ENCODE data around the gene TIA1.
"Not testable (repeated sequence)": the region's sequence is repeated elsewhere in the genome, so short reads cannot be mapped to it uniquely, and the experiment has no call there.

The TIA1 gene

DNA sequence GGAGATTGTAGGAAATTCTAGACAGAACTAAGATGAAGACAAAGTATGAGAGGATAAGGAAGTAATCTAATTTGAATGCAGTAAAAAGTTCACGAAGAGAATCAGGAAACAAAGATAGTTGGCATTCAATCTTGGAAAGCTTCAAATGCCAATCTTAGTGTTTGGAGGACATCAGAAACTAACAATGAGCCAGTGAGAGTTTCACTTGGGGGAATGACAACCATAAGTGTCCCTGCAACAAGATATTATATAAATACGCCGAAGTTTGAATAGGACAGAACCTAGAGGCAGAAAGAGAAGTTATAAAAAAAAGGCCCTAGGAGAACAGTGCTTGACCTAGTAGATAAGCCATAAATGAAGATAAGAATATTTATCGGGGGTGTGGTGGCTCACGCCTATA lies 34.0 kb upstream of the TIA1 start:
- H3K9me2 ChIP-seq (replicated peaks; ENCODE audit: insufficient read depth, low read length) = no peaks in the 10 kb centered on the region
- no peak overlapping the region for H3K4me3 ChIP-seq (ENCODE audit: low read length)
- peaks cover 5% of the 10 kb centered on the region; the same call in 1 of the 2 replicates for H4K20me1 ChIP-seq (ENCODE audit: insufficient read depth, low read length)
- TF ChIP-seq EZH2phosphoT487 (IDR thresholded peaks at IDR 0.05; ENCODE audit: low read length) = no peak
- TF ChIP-seq EZH2 (optimal IDR thresholded peaks at IDR 0.05; ENCODE audit: low read depth, low read length) = no peak
- TF ChIP-seq, protein P1, sequence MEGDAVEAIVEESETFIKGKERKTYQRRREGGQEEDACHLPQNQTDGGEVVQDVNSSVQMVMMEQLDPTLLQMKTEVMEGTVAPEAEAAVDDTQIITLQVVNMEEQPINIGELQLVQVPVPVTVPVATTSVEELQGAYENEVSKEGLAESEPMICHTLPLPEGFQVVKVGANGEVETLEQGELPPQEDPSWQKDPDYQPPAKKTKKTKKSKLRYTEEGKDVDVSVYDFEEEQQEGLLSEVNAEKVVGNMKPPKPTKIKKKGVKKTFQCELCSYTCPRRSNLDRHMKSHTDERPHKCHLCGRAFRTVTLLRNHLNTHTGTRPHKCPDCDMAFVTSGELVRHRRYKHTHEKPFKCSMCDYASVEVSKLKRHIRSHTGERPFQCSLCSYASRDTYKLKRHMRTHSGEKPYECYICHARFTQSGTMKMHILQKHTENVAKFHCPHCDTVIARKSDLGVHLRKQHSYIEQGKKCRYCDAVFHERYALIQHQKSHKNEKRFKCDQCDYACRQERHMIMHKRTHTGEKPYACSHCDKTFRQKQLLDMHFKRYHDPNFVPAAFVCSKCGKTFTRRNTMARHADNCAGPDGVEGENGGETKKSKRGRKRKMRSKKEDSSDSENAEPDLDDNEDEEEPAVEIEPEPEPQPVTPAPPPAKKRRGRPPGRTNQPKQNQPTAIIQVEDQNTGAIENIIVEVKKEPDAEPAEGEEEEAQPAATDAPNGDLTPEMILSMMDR (IDR thresholded peaks at IDR 0.05; ENCODE audit: low read length) = no peak
- no peaks in the 10 kb centered on the region for H3K4me1 ChIP-seq (ENCODE audit: low read length)
- H3K79me2 ChIP-seq (ENCODE audit: low read length) = peaks cover 59% of the 10 kb centered on the region
- H3K27me3 ChIP-seq (replicated peaks; ENCODE audit: insufficient read depth, low read length) = no peaks in the 10 kb centered on the region
- peaks cover 7% of the 10 kb centered on the region; the same call in 1 of the 2 replicates for H3F3A ChIP-seq (ENCODE audit: insufficient read depth, low read length)
- no peak overlapping the region for H3K27ac ChIP-seq (ENCODE audit: low read length)
- peaks cover 30% of the 10 kb centered on the region for H3K36me3 ChIP-seq (replicated peaks; ENCODE audit: insufficient read depth, low read length)
- no peaks in the 10 kb centered on the region for H3K9me3 ChIP-seq (replicated peaks; ENCODE audit: insufficient read depth, low read length)
- no peak overlapping the region for H2AFZ ChIP-seq (ENCODE audit: low read length)
- DNase-seq = no peak
- no peak overlapping the region for H3K9ac ChIP-seq (ENCODE audit: low read length)
- no peak overlapping the region for H3K4me2 ChIP-seq (ENCODE audit: low read depth, low read length)

DNA sequence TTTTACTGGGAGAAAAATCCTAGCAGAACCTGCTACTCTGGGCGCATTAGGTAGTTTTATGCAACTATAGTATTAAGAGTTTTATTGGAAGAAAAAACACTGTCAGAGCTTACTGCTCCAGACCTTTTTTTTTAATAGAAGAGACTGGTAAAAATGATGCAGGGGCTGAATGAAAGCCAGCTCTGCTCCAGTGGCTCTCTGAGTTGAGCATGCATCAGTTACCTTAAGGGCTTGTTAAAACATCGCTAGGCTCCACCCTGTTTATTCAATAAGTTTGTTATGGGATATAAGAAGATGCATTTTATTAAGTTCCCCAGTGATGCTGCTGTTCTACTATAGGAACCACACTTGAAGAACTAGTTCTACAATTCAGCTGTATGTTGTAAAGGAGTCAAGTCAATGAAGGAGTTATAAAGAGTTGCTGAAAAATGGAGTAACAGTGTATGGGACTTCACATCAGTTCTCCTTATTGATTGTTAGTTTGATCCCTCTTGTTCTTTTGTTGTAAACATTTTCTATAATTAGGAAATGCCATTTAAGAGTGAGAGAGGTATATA lies 31.9 kb upstream of the TIA1 start:
- TF ChIP-seq EZH2phosphoT487 (IDR thresholded peaks at IDR 0.05; ENCODE audit: low read length) = no peak
- TF ChIP-seq, protein P1 (IDR thresholded peaks at IDR 0.05; ENCODE audit: low read length) = no peak
- TF ChIP-seq EZH2 (optimal IDR thresholded peaks at IDR 0.05; ENCODE audit: low read depth, low read length) = no peak
- H4K20me1 ChIP-seq (ENCODE audit: insufficient read depth, low read length) = peaks cover 5% of the 10 kb centered on the region; the same call in 1 of the 2 replicates
- no peak overlapping the region for H2AFZ ChIP-seq (ENCODE audit: low read length)
- H3F3A ChIP-seq (ENCODE audit: insufficient read depth, low read length) = peaks cover 7% of the 10 kb centered on the region; the same call in 1 of the 2 replicates
- H3K4me3 ChIP-seq (ENCODE audit: low read length) = no peak overlapping the region
- DNase-seq = no peak
- no peaks in the 10 kb centered on the region for H3K9me3 ChIP-seq (replicated peaks; ENCODE audit: insufficient read depth, low read length)
- H3K4me2 ChIP-seq (ENCODE audit: low read depth, low read length) = no peak overlapping the region
- H3K79me2 ChIP-seq (ENCODE audit: low read length) = peaks cover 38% of the 10 kb centered on the region
- no peaks in the 10 kb centered on the region for H3K9me2 ChIP-seq (replicated peaks; ENCODE audit: insufficient read depth, low read length)
- no peak overlapping the region for H3K9ac ChIP-seq (ENCODE audit: low read length)
- H3K27ac ChIP-seq (ENCODE audit: low read length) = no peak overlapping the region
- peaks cover 20% of the 10 kb centered on the region for H3K36me3 ChIP-seq (replicated peaks; ENCODE audit: insufficient read depth, low read length)
- H3K4me1 ChIP-seq (ENCODE audit: low read length) = no peaks in the 10 kb centered on the region
- H3K27me3 ChIP-seq (replicated peaks; ENCODE audit: insufficient read depth, low read length) = no peaks in the 10 kb centered on the region

DNA sequence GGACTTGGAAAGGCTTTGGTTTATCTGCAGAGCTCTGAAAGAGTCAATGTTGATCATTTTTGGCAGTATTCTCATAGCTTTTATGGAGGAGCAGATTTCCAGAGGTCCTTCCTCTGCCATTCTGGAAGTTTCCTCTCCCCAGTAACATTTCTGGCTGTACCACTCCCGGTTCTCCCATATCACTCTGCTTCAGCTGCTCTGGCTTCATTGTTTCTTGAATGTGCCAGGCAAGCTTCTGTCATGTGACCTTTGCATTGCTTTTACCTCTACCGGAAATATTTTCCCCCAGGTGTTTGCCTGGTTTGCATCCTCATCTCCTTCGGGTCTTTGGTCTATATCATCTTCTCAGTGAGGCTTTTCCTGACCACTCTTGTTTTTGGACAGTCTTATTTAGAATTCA lies 21.9 kb upstream of the TIA1 start:
- Histone ChIP-seq H3K27me3 (replicated peaks; ENCODE audit: insufficient read depth, low read length) (no peaks in the 10 kb centered on the region), H3K9ac (ENCODE audit: low read length) (no peak overlapping the region), H3K36me3 (replicated peaks; ENCODE audit: insufficient read depth, low read length) (no peaks in the 10 kb centered on the region), H3K4me1 (ENCODE audit: low read length) (0 out of 2 replicates have a peak, but pooled peaks cover 5% of the 10 kb centered on the region), H3K4me3 (ENCODE audit: low read length) (no peak overlapping the region), H3K79me2 (ENCODE audit: low read length) (no peaks in the 10 kb centered on the region), H3K4me2 (ENCODE audit: low read depth, low read length) (no peak overlapping the region), H3K9me3 (replicated peaks; ENCODE audit: insufficient read depth, low read length) (no peaks in the 10 kb centered on the region), H3K9me2 (replicated peaks; ENCODE audit: insufficient read depth, low read length) (no peaks in the 10 kb centered on the region), H3F3A (ENCODE audit: insufficient read depth, low read length) (no peaks in the 10 kb centered on the region), H4K20me1 (ENCODE audit: insufficient read depth, low read length) (no peaks in the 10 kb centered on the region), H2AFZ (ENCODE audit: low read length) (no peak overlapping the region), H3K27ac (ENCODE audit: low read length) (no peak overlapping the region)
- TF ChIP-seq, protein P1 (IDR thresholded peaks at IDR 0.05; ENCODE audit: low read length) = no peak
- TF ChIP-seq EZH2phosphoT487 (IDR thresholded peaks at IDR 0.05; ENCODE audit: low read length) = no peak
- TF ChIP-seq EZH2 (optimal IDR thresholded peaks at IDR 0.05; ENCODE audit: low read depth, low read length) = no peak
- DNase-seq = no peak

DNA sequence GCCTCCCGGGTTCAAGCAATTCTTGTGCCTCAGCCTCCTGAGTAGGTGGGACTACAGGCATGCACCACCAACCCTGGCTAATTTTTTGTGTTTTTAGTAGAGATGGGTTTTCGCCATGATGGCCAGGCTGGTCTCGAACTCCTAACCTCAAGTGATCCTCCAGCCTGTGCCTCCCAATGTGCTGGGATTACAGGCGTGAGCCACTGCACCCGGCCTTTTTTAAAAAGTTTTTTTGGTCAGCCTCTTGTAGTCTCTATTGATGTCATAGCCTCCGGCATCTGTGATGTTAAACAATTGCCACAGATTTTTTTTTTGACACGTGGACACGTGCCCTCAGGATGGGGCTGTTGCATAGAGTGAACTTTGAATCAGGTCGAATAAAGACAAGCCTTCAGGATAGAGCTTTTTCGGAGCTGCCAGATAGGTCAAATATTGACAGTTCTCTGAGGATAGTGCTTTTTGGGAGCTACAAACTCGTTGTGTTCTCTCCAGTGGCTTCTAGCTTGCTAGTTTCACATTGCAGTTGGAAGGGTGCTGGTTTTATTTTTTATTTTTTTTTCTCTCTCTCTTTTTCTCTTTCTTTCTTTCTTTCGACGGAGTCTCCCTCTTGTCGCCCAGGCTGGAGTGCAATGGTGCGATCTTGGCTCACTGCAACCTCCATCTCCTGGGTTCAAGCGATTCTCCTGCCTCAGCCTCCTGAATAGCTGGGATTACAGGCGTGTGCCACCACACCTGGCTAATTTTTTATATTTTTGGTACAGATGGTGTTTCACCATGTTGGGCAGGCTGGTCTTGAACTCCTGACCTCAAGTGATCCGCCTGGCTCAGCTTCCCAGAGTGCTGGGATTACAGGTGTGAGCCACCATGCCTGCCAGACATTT lies 21.2 kb upstream of the TIA1 start:
- H3K9me2 ChIP-seq (replicated peaks; ENCODE audit: insufficient read depth, low read length); H3K9me3 ChIP-seq (replicated peaks; ENCODE audit: insufficient read depth, low read length); H3K27me3 ChIP-seq (replicated peaks; ENCODE audit: insufficient read depth, low read length); H2AFZ ChIP-seq (ENCODE audit: low read length); H3K36me3 ChIP-seq (replicated peaks; ENCODE audit: insufficient read depth, low read length); H3K4me1 ChIP-seq (ENCODE audit: low read length); H3K4me2 ChIP-seq (ENCODE audit: low read depth, low read length); H4K20me1 ChIP-seq (ENCODE audit: insufficient read depth, low read length); H3K79me2 ChIP-seq (ENCODE audit: low read length); DNase-seq; H3K4me3 ChIP-seq (ENCODE audit: low read length); H3K9ac ChIP-seq (ENCODE audit: low read length); H3K27ac ChIP-seq (ENCODE audit: low read length); H3F3A ChIP-seq (ENCODE audit: insufficient read depth, low read length): not testable (repeated sequence)

DNA sequence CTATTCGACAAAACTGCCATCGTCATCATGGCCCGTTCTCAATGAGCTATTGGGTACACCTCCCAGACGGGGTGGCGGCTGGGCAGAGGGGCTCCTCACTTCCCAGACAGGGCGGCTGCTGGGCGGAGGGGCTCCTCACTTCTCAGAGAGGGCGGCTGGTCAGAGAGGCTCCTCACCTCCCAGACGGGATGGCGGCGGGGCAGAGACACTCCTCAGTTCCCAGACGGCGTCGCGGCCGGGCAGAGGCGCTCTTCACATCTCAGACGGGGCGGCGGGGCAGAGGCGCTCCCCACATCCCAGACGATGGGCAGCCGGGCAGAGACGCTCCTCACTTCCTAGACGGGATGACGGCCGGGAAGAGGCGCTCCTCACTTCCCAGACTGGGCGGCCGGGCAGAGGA lies 18.5 kb upstream of the TIA1 start:
- not testable (repeated sequence) for H3K27ac ChIP-seq (ENCODE audit: low read length); H3K4me2 ChIP-seq (ENCODE audit: low read depth, low read length); H4K20me1 ChIP-seq (ENCODE audit: insufficient read depth, low read length); H3F3A ChIP-seq (ENCODE audit: insufficient read depth, low read length); H3K36me3 ChIP-seq (replicated peaks; ENCODE audit: insufficient read depth, low read length); H3K79me2 ChIP-seq (ENCODE audit: low read length); H3K27me3 ChIP-seq (replicated peaks; ENCODE audit: insufficient read depth, low read length); DNase-seq; H3K4me3 ChIP-seq (ENCODE audit: low read length); H3K9me3 ChIP-seq (replicated peaks; ENCODE audit: insufficient read depth, low read length); H3K4me1 ChIP-seq (ENCODE audit: low read length); H2AFZ ChIP-seq (ENCODE audit: low read length); H3K9me2 ChIP-seq (replicated peaks; ENCODE audit: insufficient read depth, low read length); H3K9ac ChIP-seq (ENCODE audit: low read length)

All from MM.1S (cell line).